PC-3 (cell line): Measurements from ENCODE around the gene UTS2B.

Experiments
- EZH2phosphoT487 ChIP-seq: fragments of 300-600 bp; sonication (generic); IDR thresholded peaks from 2 replicates; pipeline ENCODE4 v1.6.1; 2018; ENCODE audit warnings: mild to moderate bottlenecking, antibody characterized with exemption, low read length, borderline replicate concordance
- TF ChIP-seq, protein P1 (sequence below): fragments of 300-600 bp; sonication (generic); conservative IDR thresholded peaks from 2 replicates; pipeline ENCODE4 v1.5.1; 2017; ENCODE audit warnings: antibody characterized with exemption, low read depth, mild to moderate bottlenecking, low read length

DNA sequence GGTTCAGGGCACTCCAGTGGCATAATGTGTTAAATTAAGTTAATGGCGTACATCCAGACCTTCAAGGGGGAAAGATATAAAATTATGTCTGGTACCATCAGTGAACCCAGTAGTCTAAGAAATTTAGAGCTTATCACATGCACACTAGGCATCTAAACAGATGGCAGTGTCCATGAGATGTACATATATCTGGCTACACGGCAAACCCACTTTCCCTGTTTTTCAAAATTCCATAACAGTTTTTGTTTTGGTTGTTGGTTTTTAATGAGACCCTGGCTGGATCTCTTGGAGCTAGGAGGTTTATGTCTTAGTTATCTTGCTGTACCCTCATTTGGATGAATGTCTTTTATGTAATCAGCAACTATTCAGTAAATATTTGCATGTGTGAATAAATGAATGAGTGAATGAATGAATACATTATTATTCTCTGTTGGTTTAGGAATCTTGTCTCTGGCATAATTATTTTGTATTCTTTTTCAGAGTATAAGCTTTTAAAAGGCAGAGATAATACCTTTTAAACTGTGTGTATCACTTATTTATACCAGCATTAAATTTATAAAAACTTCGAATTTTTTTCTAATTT is 3.1 kb upstream of the UTS2B start:
- TF ChIP-seq, protein P1, sequence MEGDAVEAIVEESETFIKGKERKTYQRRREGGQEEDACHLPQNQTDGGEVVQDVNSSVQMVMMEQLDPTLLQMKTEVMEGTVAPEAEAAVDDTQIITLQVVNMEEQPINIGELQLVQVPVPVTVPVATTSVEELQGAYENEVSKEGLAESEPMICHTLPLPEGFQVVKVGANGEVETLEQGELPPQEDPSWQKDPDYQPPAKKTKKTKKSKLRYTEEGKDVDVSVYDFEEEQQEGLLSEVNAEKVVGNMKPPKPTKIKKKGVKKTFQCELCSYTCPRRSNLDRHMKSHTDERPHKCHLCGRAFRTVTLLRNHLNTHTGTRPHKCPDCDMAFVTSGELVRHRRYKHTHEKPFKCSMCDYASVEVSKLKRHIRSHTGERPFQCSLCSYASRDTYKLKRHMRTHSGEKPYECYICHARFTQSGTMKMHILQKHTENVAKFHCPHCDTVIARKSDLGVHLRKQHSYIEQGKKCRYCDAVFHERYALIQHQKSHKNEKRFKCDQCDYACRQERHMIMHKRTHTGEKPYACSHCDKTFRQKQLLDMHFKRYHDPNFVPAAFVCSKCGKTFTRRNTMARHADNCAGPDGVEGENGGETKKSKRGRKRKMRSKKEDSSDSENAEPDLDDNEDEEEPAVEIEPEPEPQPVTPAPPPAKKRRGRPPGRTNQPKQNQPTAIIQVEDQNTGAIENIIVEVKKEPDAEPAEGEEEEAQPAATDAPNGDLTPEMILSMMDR, result no peak
- TF ChIP-seq EZH2phosphoT487, result no peak
